ENCODE results near the gene MYO1A.
A peak's percentile ranks its signal among the peaks of the same experiment; 100 is the strongest.
"Not testable (repeated sequence)": the region's sequence is repeated elsewhere in the genome, so short reads cannot be mapped to it uniquely, and the experiment has no call there.

Gene MYO1A

GRCh38 chr12:56987011-56987410, 62.9 kb downstream of the MYO1A start:
- DNase-seq (ENCODE audit: low read depth): no peak
- no peak overlapping the region for H3K4me3 ChIP-seq (ENCODE audit: low read depth, low read length)
- TF ChIP-seq CTCF (IDR thresholded peaks at IDR 0.05; ENCODE audit: control insufficient read depth, extremely low read depth, insufficient read depth): no peak

GRCh38 chr12:56985714-56986113, 64.2 kb downstream of the MYO1A start:
- peak; percentile 46 for DNase-seq (ENCODE audit: low read depth)

GRCh38 chr12:56983386-56983785, 66.5 kb downstream of the MYO1A start:
- no peak for DNase-seq (ENCODE audit: low read depth)
- H3K4me3 ChIP-seq (ENCODE audit: low read depth, low read length): no peak overlapping the region
- no peak for TF ChIP-seq CTCF (IDR thresholded peaks at IDR 0.05; ENCODE audit: control insufficient read depth, extremely low read depth, insufficient read depth)

More at GRCh38 chr12:56985714-56986113, 64.2 kb downstream of the MYO1A start:
- not testable (repeated sequence) for H3K4me3 ChIP-seq (ENCODE audit: low read depth, low read length)

- H3K4me3 ChIP-seq (ENCODE audit: low read depth, low read length); DNase-seq (ENCODE audit: low read depth): not testable (repeated sequence)
Observed at GRCh38 chr12:56982578-56983236, 67.2 kb downstream of the MYO1A start.

GRCh38 chr12:56980941-56981530, 68.9 kb downstream of the MYO1A start:
- no peak overlapping the region for H3K4me3 ChIP-seq (ENCODE audit: low read depth, low read length)
- no peak for TF ChIP-seq CTCF (IDR thresholded peaks at IDR 0.05; ENCODE audit: control insufficient read depth, extremely low read depth, insufficient read depth)
- no peak for DNase-seq (ENCODE audit: low read depth)

- TF ChIP-seq CTCF (IDR thresholded peaks at IDR 0.05; ENCODE audit: control insufficient read depth, extremely low read depth, insufficient read depth): no peak
- DNase-seq (ENCODE audit: low read depth): no peak
- H3K4me3 ChIP-seq (ENCODE audit: low read depth, low read length): no peak overlapping the region
Observed at GRCh38 chr12:56980268-56980667, 69.7 kb downstream of the MYO1A start.

- DNase-seq (ENCODE audit: low read depth): no peak
- TF ChIP-seq CTCF (IDR thresholded peaks at IDR 0.05; ENCODE audit: control insufficient read depth, extremely low read depth, insufficient read depth): no peak
- no peak overlapping the region for H3K4me3 ChIP-seq (ENCODE audit: low read depth, low read length)
Observed at GRCh38 chr12:56979628-56980027, 70.3 kb downstream of the MYO1A start.

Measured in LNCaP clone FGC (cell line).